GM19043 (cell line): Measurements from ENCODE around the gene ATP6V0B.

Experiments used
- ATAC-seq: cut with Tn5 transposase; IDR thresholded peaks from one replicate; pipeline ENCODE4 v1.9.1; 2021; ENCODE audit warnings: low read depth; ENCODE audit not compliant: unreplicated experiment

ATP6V0B gene

DNA sequence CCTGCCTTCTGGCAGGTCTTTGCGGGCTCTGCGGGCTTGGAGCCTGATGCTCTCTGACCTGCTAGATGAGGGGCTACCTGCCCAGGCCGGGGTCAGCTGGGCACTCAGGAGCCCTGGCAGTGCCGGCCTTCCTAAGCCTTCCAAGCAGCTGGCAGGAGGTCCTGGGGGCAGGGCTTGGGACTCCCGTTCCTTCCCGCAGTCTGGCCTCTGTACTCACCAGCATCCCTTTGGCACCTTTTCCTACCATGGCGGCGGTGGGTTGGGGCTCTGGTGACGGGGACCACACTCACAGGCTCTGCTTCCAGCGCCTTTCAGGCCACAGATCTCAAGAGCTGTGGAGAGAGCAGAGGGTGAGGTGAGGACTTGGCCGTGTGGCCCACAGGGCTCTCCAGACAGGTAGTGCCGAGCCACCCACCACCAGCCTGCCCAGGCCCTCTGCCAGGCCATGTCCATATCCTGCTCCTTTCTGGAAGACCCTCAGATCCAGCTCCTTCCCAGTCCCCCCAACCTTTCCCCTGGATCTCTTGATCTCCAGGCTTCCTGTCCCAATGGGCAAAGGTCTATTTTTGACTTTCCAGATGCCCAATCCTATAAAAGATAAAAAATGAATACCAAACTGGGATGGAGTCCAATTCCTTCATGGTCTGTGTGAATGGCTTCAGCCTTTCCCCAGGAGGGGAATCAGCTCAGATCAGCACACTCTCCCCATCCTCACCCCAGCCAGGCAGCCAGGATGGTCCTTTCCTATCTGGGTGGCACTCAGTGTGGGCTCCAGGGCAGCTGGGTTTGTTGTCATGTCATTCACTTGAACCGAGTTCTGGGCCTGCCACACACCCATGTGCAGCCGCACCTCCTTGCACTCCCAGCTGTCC is 49.5 kb downstream of the ATP6V0B start:
- ATAC-seq: no peak

DNA sequence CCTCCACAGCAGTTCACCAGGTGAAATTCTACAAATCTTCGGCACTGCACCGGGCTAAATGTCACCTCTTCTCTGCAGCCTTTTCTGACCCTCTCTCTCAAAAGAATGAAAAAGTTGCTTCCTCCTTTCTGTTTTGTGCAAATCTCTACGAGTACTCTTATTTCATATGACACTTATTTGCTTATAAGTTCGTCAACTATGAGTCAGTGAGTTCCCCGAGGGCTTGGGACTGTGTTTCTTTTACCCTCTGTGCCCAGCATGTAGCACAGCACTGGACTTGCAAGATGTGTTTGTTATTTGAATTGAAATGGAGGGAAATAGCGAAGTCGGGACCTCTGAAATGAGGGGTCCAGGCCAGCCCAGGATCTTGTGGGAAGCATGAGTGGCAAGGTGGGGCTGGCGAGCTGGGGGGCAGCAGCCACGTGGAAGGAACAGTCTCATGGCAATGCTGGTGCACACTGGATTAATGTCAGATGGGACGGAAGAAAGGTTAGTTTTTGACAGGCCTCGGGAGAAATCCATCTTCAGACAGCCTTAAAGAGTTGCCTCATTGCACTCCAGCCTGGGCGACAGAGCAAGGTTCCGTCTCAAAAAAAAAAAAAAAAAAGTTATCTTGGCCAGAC is 50.3 kb downstream of the ATP6V0B start:
- no peak for ATAC-seq

DNA sequence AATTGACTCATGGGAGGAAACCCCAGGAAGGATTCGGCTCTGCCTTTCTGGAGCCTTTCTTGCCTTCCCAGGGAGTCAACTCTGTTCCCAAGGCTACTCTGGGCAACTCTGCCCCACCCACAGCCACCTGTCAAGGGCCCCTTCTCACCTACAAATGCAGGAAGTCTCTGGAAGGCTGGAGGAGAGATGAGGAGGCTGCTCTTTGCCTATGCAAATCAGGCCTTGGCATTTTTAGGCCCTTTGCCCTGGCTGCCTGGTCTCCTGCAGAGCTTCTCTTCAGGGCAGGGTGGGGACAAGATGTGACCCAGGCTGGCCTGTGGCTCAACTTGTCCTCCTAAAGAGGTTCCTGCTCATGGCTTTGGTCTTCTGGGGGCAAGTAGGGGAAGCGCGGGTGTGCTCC is 51.1 kb downstream of the ATP6V0B start:
- no peak for ATAC-seq

DNA sequence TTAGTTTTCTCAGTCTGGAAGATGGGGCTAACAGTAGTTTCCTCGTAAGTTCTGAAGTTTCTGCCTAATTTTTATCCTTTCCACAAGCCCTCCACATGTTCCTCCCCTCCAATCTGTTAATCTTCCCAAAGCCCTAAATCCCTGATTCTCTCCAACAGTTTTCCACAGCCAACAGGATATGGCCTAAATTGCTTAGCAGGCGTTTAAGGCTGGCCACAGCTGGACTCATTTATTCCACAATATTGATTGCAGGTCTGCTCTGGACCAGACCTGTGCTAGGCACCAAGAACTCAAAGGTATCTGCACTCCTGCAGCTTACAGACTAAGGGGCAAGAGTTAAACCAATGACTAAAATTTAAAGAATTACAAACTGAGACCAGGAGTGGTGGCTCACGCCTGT is 52.6 kb downstream of the ATP6V0B start:
- ATAC-seq: no peak
